MM.1S (cell line): ENCODE data around the gene GRIK1.

Experiments
- DNase-seq: peaks from one replicate; pipeline ENCODE4 v3.0.0-alpha.2; 2015
- H2AFZ ChIP-seq: fragments of 300-600 bp; sonication (generic); 2 replicates; pipeline ENCODE4 v1.6.0; 2016; ENCODE audit warnings: antibody characterized with exemption, low read length
- H3F3A ChIP-seq: fragments of 300-600 bp; sonication (generic); 2 replicates; pipeline ENCODE4 v1.6.1; 2016; ENCODE audit warnings: mild to moderate bottlenecking, antibody characterized with exemption, low read length, moderate library complexity, mixed read lengths; ENCODE audit not compliant: insufficient read depth
- H3K27ac ChIP-seq: fragments of 300-600 bp; sonication (generic); 2 replicates; pipeline ENCODE4 v1.5.1; 2016; ENCODE audit warnings: mild to moderate bottlenecking, low read length
- H3K27me3 ChIP-seq: fragments of 300-600 bp; sonication (generic); replicated peaks from 2 replicates; pipeline ENCODE4 v1.6.0; 2016; ENCODE audit warnings: low read length; ENCODE audit not compliant: insufficient read depth
- H3K36me3 ChIP-seq: fragments of 300-600 bp; sonication (generic); replicated peaks from 2 replicates; pipeline ENCODE4 v1.6.1; 2016; ENCODE audit warnings: mild to moderate bottlenecking, low read length, mixed read lengths; ENCODE audit not compliant: insufficient read depth
- H3K4me1 ChIP-seq: fragments of 300-600 bp; sonication (generic); 2 replicates; pipeline ENCODE4 v1.6.1; 2016; ENCODE audit warnings: low read length, mixed read lengths
- H3K4me2 ChIP-seq: fragments of 300-600 bp; sonication (generic); 2 replicates; pipeline ENCODE4 v1.6.0; 2016; ENCODE audit warnings: low read depth, low read length
- H3K4me3 ChIP-seq: fragments of 300-600 bp; sonication (generic); 2 replicates; pipeline ENCODE4 v1.5.1; 2016; ENCODE audit warnings: low read length, mixed read lengths
- H3K79me2 ChIP-seq: fragments of 300-600 bp; sonication (generic); 2 replicates; pipeline ENCODE4 v1.6.1; 2016; ENCODE audit warnings: mixed run types, low read length, mixed read lengths
- H3K9ac ChIP-seq: fragments of 300-600 bp; sonication (generic); 2 replicates; pipeline ENCODE4 v1.6.1; 2016; ENCODE audit warnings: low read length, mixed read lengths
- H3K9me2 ChIP-seq: fragments of 300-600 bp; sonication (generic); replicated peaks from 2 replicates; pipeline ENCODE4 v1.6.1; 2016; ENCODE audit warnings: mild to moderate bottlenecking, low read length, mixed read lengths; ENCODE audit not compliant: insufficient read depth
- H3K9me3 ChIP-seq: fragments of 300-600 bp; sonication (generic); replicated peaks from 2 replicates; pipeline ENCODE4 v1.6.1; 2016; ENCODE audit warnings: mild to moderate bottlenecking, low read length, mixed read lengths; ENCODE audit not compliant: insufficient read depth
- H4K20me1 ChIP-seq: fragments of 300-600 bp; sonication (generic); 2 replicates; pipeline ENCODE4 v1.6.1; 2016; ENCODE audit warnings: mild to moderate bottlenecking, low read length, moderate library complexity, mixed read lengths; ENCODE audit not compliant: insufficient read depth
- EZH2 ChIP-seq: fragments of 300-600 bp; sonication (generic); optimal IDR thresholded peaks from 2 replicates; pipeline ENCODE3; 2017; ENCODE audit warnings: low read depth, mild to moderate bottlenecking, antibody characterized with exemption, low read length, mixed read lengths
- EZH2phosphoT487 ChIP-seq: fragments of 300-600 bp; sonication (generic); IDR thresholded peaks from 2 replicates; pipeline ENCODE4 v1.6.1; 2018; ENCODE audit warnings: antibody characterized with exemption, low read length
- TF ChIP-seq, protein P1 (sequence below): fragments of 300-600 bp; sonication (generic); IDR thresholded peaks from 2 replicates; pipeline ENCODE4 v1.5.1; 2016; ENCODE audit warnings: antibody characterized with exemption, low read length, mixed read lengths

Gene GRIK1

DNA sequence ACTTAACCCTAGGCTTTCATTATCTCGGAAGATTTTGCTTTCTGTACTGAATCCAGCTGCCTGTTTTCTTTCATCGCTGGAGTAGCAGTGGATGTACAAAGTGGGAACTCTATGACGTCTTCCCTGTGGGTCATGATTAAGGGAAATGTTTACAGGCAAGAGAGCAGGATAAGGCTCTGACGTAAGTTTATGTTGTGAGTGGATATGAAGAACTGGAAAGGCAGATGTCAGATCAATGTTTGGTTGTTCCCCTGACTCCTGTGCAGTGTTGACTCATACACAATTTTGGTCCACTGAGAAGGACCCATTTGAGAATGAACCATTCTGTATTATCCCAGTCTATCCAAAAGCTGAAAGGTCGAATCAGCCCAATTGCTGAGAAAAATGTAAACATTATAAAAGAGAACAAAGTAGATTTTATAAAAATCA, 292.4 kb downstream of the GRIK1 start:
- Histone ChIP-seq H3K9me3 (no peaks in the 10 kb centered on the region), H3K27me3 (no peaks in the 10 kb centered on the region), H2AFZ (no peak overlapping the region), H3K79me2 (no peaks in the 10 kb centered on the region), H3K27ac (no peak overlapping the region), H3K9me2 (no peaks in the 10 kb centered on the region), H3K4me1 (no peaks in the 10 kb centered on the region), H4K20me1 (no peaks in the 10 kb centered on the region), H3F3A (no peaks in the 10 kb centered on the region), H3K36me3 (no peaks in the 10 kb centered on the region), H3K9ac (no peak overlapping the region), H3K4me3 (no peak overlapping the region), H3K4me2 (no peak overlapping the region)
- DNase-seq: no peak
- TF ChIP-seq, protein P1, sequence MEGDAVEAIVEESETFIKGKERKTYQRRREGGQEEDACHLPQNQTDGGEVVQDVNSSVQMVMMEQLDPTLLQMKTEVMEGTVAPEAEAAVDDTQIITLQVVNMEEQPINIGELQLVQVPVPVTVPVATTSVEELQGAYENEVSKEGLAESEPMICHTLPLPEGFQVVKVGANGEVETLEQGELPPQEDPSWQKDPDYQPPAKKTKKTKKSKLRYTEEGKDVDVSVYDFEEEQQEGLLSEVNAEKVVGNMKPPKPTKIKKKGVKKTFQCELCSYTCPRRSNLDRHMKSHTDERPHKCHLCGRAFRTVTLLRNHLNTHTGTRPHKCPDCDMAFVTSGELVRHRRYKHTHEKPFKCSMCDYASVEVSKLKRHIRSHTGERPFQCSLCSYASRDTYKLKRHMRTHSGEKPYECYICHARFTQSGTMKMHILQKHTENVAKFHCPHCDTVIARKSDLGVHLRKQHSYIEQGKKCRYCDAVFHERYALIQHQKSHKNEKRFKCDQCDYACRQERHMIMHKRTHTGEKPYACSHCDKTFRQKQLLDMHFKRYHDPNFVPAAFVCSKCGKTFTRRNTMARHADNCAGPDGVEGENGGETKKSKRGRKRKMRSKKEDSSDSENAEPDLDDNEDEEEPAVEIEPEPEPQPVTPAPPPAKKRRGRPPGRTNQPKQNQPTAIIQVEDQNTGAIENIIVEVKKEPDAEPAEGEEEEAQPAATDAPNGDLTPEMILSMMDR: no peak
- TF ChIP-seq EZH2: no peak
- no peak for TF ChIP-seq EZH2phosphoT487

DNA sequence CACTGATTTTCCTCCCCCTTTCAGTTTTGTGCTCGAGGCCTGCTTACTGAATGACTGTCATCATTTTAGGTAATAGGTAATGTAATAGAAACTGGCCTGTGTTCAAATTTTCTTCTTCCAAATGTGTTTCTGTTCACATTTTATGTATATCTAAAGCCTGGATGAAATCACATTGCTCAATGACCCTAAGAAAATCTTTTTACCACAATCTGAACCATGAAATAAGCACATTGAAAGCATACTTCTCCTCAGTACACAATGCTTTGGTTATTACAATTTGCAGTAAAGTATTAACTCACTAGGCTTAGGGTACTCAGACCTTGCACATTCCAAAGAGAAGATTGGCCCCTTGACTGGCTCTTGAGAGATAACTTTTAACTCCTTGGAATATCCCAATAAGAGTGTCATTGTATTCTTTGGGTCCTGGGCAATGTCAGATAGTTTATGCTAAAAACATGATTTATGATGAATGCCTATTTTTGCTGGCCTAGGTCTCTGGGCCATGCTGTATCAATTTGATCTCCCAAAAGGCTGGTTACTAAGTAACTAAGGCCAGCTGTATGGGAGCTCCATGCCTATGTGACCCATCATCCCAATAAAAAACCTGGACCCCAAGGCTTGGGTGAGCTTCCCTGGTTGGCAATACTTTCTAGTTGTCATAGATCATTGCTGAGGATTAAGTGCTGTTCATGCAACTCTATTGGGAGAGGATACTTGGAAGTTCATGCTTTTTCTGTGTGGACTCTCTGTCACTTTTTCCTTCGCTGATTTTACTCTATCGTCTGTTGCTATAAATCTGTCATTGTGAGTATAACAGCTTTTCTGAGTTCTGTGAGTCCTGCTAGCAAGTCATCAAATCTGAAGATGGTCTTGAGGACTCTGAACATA, 293.9 kb downstream of the GRIK1 start:
- Histone ChIP-seq H3K4me1 (no peaks in the 10 kb centered on the region), H2AFZ (no peak overlapping the region)

DNA sequence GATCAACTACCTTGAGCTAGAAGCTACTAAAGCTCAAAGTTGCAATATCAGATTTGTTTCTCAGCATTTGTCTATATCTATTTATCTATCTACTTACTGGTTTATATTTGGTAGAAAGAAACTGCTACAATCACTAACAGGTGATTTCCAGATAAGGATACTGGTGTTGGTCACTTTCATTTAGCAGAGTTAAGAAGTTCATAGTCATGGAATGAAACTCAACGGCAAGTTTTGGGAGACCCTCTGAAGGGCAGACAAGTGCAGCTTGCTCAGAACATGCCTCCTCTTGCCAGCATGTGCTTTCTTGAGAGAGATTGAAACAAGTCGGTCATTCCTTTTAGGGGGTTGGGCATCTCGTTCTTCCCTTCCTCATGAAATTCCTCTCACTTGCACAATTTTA, 296.5 kb downstream of the GRIK1 start:
- no peaks in the 10 kb centered on the region for H3F3A ChIP-seq
- H2AFZ ChIP-seq: no peak overlapping the region
- no peaks in the 10 kb centered on the region for H3K36me3 ChIP-seq
- no peak overlapping the region for H3K27ac ChIP-seq
- H4K20me1 ChIP-seq: no peaks in the 10 kb centered on the region
- H3K9me3 ChIP-seq: no peaks in the 10 kb centered on the region
- no peak overlapping the region for H3K9ac ChIP-seq
- no peaks in the 10 kb centered on the region for H3K4me1 ChIP-seq
- TF ChIP-seq EZH2phosphoT487: no peak
- TF ChIP-seq, protein P1: no peak
- no peak for TF ChIP-seq EZH2
- H3K9me2 ChIP-seq: no peaks in the 10 kb centered on the region
- H3K4me2 ChIP-seq: no peak overlapping the region
- H3K4me3 ChIP-seq: no peak overlapping the region
- no peaks in the 10 kb centered on the region for H3K79me2 ChIP-seq
- no peak for DNase-seq
- no peaks in the 10 kb centered on the region for H3K27me3 ChIP-seq

More for the DNA sequence above, 293.9 kb downstream of the GRIK1 start:
- Histone ChIP-seq H3K79me2 (no peaks in the 10 kb centered on the region), H3K27me3 (no peaks in the 10 kb centered on the region), H3K4me2 (no peak overlapping the region), H3K9me2 (no peaks in the 10 kb centered on the region), H4K20me1 (no peaks in the 10 kb centered on the region), H3K36me3 (no peaks in the 10 kb centered on the region), H3K4me3 (no peak overlapping the region), H3K27ac (no peak overlapping the region), H3K9ac (no peak overlapping the region), H3F3A (no peaks in the 10 kb centered on the region), H3K9me3 (no peaks in the 10 kb centered on the region)
- TF ChIP-seq EZH2phosphoT487 (no peak), EZH2 (no peak)
- TF ChIP-seq, protein P1: no peak
- DNase-seq: no peak
